GM23248 (cell line): ENCODE results near the gene MACROD2. TPM values are rescaled to one million over a fixed set of nuclear protein-coding genes. Genes with fewer than 3 reads are reported as not detected.

Experiments used
- DNase-seq: peaks from one replicate; pipeline ENCODE4 v3.0.0-alpha.2; 2015
- H2AFZ ChIP-seq: fragments of 200-600 bp; sonication (generic); 2 replicates; pipeline ENCODE4 v1.6.1; 2016; ENCODE audit warnings: antibody characterized with exemption
- H3F3A ChIP-seq: fragments of 200-600 bp; sonication (generic); 2 replicates; pipeline ENCODE4 v1.6.1; 2016; ENCODE audit warnings: mild to moderate bottlenecking, antibody characterized with exemption, mixed run types; ENCODE audit not compliant: insufficient read depth
- H3K27ac ChIP-seq: fragments of 200-600 bp; sonication (generic); 2 replicates; pipeline ENCODE4 v1.5.1; 2016; ENCODE audit warnings: mild to moderate bottlenecking
- H3K27me3 ChIP-seq: fragments of 200-600 bp; sonication (generic); replicated peaks from 2 replicates; pipeline ENCODE4 v1.6.1; 2016; ENCODE audit warnings: mild to moderate bottlenecking; ENCODE audit not compliant: insufficient read depth
- H3K36me3 ChIP-seq: fragments of 200-600 bp; sonication (generic); 2 replicates; pipeline ENCODE4 v1.6.1; 2016; ENCODE audit warnings: low read depth, mild to moderate bottlenecking
- H3K4me1 ChIP-seq: fragments of 200-600 bp; sonication (generic); 2 replicates; pipeline ENCODE4 v1.6.1; 2016; ENCODE audit warnings: mild to moderate bottlenecking; ENCODE audit not compliant: insufficient read depth
- H3K4me2 ChIP-seq: fragments of 200-600 bp; sonication (generic); one replicate; pipeline ENCODE4 v1.6.1; 2016; ENCODE audit warnings: mild to moderate bottlenecking; ENCODE audit not compliant: unreplicated experiment
- H3K4me3 ChIP-seq: fragments of 200-600 bp; sonication (generic); 2 replicates; pipeline ENCODE4 v1.5.1; 2016; ENCODE audit warnings: mild to moderate bottlenecking
- H3K79me2 ChIP-seq: fragments of 200-600 bp; sonication (generic); 2 replicates; pipeline ENCODE4 v1.6.1; 2016; ENCODE audit warnings: mild to moderate bottlenecking; ENCODE audit not compliant: insufficient read depth
- H3K9ac ChIP-seq: fragments of 200-600 bp; sonication (generic); 2 replicates; pipeline ENCODE4 v1.6.1; 2016; ENCODE audit warnings: mild to moderate bottlenecking
- H3K9me2 ChIP-seq: fragments of 200-600 bp; sonication (generic); 2 replicates; pipeline ENCODE4 v1.6.1; 2016; ENCODE audit warnings: mixed run types, mild to moderate bottlenecking, moderate library complexity; ENCODE audit not compliant: insufficient read depth
- H3K9me3 ChIP-seq: fragments of 200-600 bp; sonication (generic); one replicate; pipeline ENCODE4 v1.6.1; 2017; ENCODE audit warnings: low read depth
- H4K20me1 ChIP-seq: fragments of 200-600 bp; sonication (generic); 2 replicates; pipeline ENCODE4 v1.6.0; 2016; ENCODE audit not compliant: insufficient read depth
- EZH2 ChIP-seq: fragments of 200-600 bp; sonication (generic); IDR thresholded peaks from 2 replicates; pipeline ENCODE4 v1.6.1; 2018; ENCODE audit warnings: antibody characterized with exemption, mild to moderate bottlenecking; ENCODE audit not compliant: insufficient read depth, poor library complexity, severe bottlenecking
- EZH2phosphoT487 ChIP-seq: fragments of 200-600 bp; sonication (generic); IDR thresholded peaks from 2 replicates; pipeline ENCODE4 v1.6.1; 2018; ENCODE audit warnings: antibody characterized with exemption, moderate library complexity, mild to moderate bottlenecking, low read depth; ENCODE audit not compliant: insufficient read depth
- WGBS, 2 experiments: methylation state at CpG; one replicate each; pipeline ENCODE4 v1.1.6; 2015 to 2017; ENCODE audit warnings: low lambda C conversion rate in 2 of 2, low coverage in 1 of 2; ENCODE audit errors: missing lambda C conversion rate in 2 of 2; 5-methylcytosine and 5-hydroxymethylcytosine counted together
- in situ Hi-C: fragments of 300-500 bp; cut with MboI; formaldehyde crosslinking; loops from 2 replicates; pipeline ENCODE4 v1.15.0; 2020
- polyA plus RNA-seq: library from polyadenylated mRNA; unstranded; fragments of >200 nt; fragmentation: Nextera tagmentation; extraction: Ambion mirVana; gene quantifications from 2 replicates; pipeline ENCODE4 v1.2.1, GENCODE V29; 2016
- total RNA-seq: library from RNA; depleted of rRNA; stranded (reverse); fragments of >200 nt; shearing (Covaris generic); gene quantifications from 2 replicates; pipeline ENCODE4 v1.2.3, GENCODE V29; 2014

The MACROD2 gene
- total and polyA plus RNA-seq, 2 experiments from 2014 or later = 1.1 to 3.1 TPM

- Histone ChIP-seq H4K20me1 (no peaks in the 10 kb centered on the region), H3K27me3 (no peaks in the 10 kb centered on the region), H3K79me2 (no peaks in the 10 kb centered on the region), H3K36me3 (no peaks in the 10 kb centered on the region), H3K9ac (no peak overlapping the region), H3K4me1 (no peaks in the 10 kb centered on the region), H3K9me2 (no peaks in the 10 kb centered on the region), H3K9me3 (no peaks in the 10 kb centered on the region), H3K27ac (no peak overlapping the region), H3F3A (no peaks in the 10 kb centered on the region), H3K4me3 (no peak overlapping the region), H3K4me2 (no peak overlapping the region), H2AFZ (no peak overlapping the region)
- in situ Hi-C loops = no loop called here
- no peak for DNase-seq
- TF ChIP-seq EZH2 = no peak
- TF ChIP-seq EZH2phosphoT487 = no peak
- 63 to 64% methylated on average over 7 of the region's 7 CpGs for WGBS, 2 experiments
Measured at GRCh38 chr20:15612198-15612597, 1616.9 kb downstream of the MACROD2 start.

- 4 to 5% methylated on average over 1 of the region's 1 CpG for whole genome bisulfite sequencing, 2 experiments
- no peak overlapping the region for H3K9ac ChIP-seq
- in situ Hi-C loops = no loop called here
Measured at GRCh38 chr20:15612769-15613168, 1617.5 kb downstream of the MACROD2 start.

DNA sequence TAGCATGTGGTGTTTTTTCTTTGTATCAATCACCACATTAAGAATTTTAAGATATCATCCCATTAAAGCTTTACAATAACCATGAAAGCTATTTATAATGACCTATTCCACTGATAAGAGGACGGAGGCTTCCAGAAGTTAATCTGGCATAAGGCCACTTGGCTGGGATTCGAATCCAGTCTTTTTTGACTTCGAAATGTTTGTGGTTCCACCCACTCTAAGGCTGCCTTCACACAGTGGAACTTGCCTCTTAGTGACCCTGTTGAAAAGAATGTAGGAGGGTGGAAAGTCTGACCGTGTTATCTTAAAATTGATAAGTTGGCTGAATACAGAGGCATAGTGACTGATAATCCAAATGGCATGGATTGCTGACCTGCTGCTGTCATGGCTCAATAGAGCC lies 1618.2 kb downstream of the MACROD2 start:
- in situ Hi-C loops = no loop called here
- Histone ChIP-seq H3K27me3 (no peaks in the 10 kb centered on the region), H3K9me2 (no peaks in the 10 kb centered on the region), H3K79me2 (no peaks in the 10 kb centered on the region), H3K4me2 (no peak overlapping the region), H2AFZ (no peak overlapping the region), H3K27ac (no peak overlapping the region), H3K9me3 (no peaks in the 10 kb centered on the region), H3K9ac (no peak overlapping the region), H3K36me3 (no peaks in the 10 kb centered on the region), H3K4me3 (no peak overlapping the region), H3F3A (no peaks in the 10 kb centered on the region), H4K20me1 (no peaks in the 10 kb centered on the region), H3K4me1 (no peaks in the 10 kb centered on the region)
- 38 to 49% methylated on average over 4 of the region's 4 CpGs for WGBS, 2 experiments
- no peak for DNase-seq
- no peak for TF ChIP-seq EZH2
- TF ChIP-seq EZH2phosphoT487 = no peak

More at GRCh38 chr20:15612769-15613168, 1617.5 kb downstream of the MACROD2 start:
- Histone ChIP-seq H2AFZ (no peak overlapping the region), H3F3A (no peaks in the 10 kb centered on the region), H3K4me2 (no peak overlapping the region), H3K79me2 (no peaks in the 10 kb centered on the region), H3K27ac (no peak overlapping the region), H4K20me1 (no peaks in the 10 kb centered on the region), H3K4me1 (no peaks in the 10 kb centered on the region), H3K36me3 (no peaks in the 10 kb centered on the region), H3K9me3 (no peaks in the 10 kb centered on the region), H3K27me3 (no peaks in the 10 kb centered on the region), H3K4me3 (no peak overlapping the region), H3K9me2 (no peaks in the 10 kb centered on the region)
- no peak for DNase-seq
- TF ChIP-seq EZH2phosphoT487 = no peak
- no peak for TF ChIP-seq EZH2

DNA sequence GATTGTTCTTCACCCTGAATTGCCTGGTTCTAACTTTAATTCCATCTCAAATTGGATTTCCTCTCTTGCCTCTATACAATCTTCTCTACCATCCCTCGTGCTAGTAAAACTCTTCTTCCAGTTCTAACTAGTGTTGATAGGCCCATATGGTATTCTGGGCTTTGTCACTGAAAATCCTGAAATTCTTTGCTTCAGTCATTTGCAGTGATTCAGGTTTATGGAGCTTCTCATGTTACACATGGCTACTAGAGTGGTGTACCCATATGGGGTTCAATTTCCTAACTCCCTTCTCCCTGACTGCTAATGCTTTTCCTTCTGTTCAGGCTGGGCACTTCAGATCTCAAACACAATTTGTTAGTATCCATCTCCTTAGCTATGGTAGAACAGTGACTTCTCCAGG lies 1621.3 kb downstream of the MACROD2 start:
- Histone ChIP-seq H3K4me2 (no peak overlapping the region), H3K27me3 (no peaks in the 10 kb centered on the region)
- 27 to 45% methylated on average over 1 of the region's 1 CpG for WGBS, 2 experiments

DNA sequence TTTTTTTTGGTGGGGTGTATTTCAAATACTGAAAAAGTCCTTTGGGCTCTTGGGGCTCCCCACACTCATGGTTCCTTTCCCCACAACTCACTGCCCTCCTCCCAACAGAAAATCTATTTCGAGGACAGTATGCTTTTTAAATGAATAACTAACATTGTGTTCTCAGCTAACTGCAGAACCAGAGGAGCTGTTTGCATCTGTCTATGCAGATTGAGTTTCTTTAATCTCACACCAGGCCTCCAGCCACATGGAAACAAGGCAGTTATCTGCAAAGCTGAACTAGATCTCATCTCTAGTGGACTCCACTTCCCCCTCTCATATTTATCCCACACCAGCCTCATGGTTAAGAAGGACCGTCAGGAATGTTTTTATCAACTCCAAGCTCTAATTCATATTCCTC lies 1622.8 kb downstream of the MACROD2 start:
- no peaks in the 10 kb centered on the region for H3K36me3 ChIP-seq
- no peak overlapping the region for H3K4me3 ChIP-seq
- H3F3A ChIP-seq = no peaks in the 10 kb centered on the region
- H3K27me3 ChIP-seq = no peaks in the 10 kb centered on the region
- in situ Hi-C loops = no loop called here
- H3K4me2 ChIP-seq = no peak overlapping the region
- no peak overlapping the region for H3K9ac ChIP-seq
- no peaks in the 10 kb centered on the region for H3K9me3 ChIP-seq
- H3K27ac ChIP-seq = no peak overlapping the region
- no peaks in the 10 kb centered on the region for H4K20me1 ChIP-seq
- H3K9me2 ChIP-seq = no peaks in the 10 kb centered on the region
- TF ChIP-seq EZH2phosphoT487 (no peak), EZH2 (no peak)
- H2AFZ ChIP-seq = no peak overlapping the region
- H3K4me1 ChIP-seq = no peaks in the 10 kb centered on the region
- DNase-seq = no peak
- WGBS, 2 experiments = 56 to 58% methylated on average over 2 of the region's 2 CpGs
- no peaks in the 10 kb centered on the region for H3K79me2 ChIP-seq

More for the DNA sequence above, 1621.3 kb downstream of the MACROD2 start:
- Histone ChIP-seq H3K79me2 (no peaks in the 10 kb centered on the region), H2AFZ (no peak overlapping the region), H3K36me3 (no peaks in the 10 kb centered on the region), H3K4me1 (no peaks in the 10 kb centered on the region), H3K9me2 (no peaks in the 10 kb centered on the region), H3K9ac (no peak overlapping the region), H3K9me3 (no peaks in the 10 kb centered on the region), H3F3A (no peaks in the 10 kb centered on the region), H3K4me3 (no peak overlapping the region), H4K20me1 (no peaks in the 10 kb centered on the region), H3K27ac (no peak overlapping the region)
- no peak for DNase-seq
- no peak for TF ChIP-seq EZH2
- no peak for TF ChIP-seq EZH2phosphoT487
- in situ Hi-C loops = no loop called here
